GM12878 (cell line): ENCODE data around the gene HOXB6. TPM values are rescaled to one million over a fixed set of nuclear protein-coding genes. Genes with fewer than 3 reads are reported as not detected.

Source experiments
- ATAC-seq: fragments of 200-7000 bp; cut with Tn5 transposase; 3 replicates; pipeline ENCODE4 v1.9.1; 2020; ENCODE audit warnings: mild to moderate bottlenecking, moderate library complexity
- BruUV-seq: library from RNA; stranded (reverse); fragments of 400-500 nt; replicated peaks from 2 replicates; lab custom pipeline; 2021; lab: Mats Ljungman, UMichigan
- CTCF ChIA-PET: fragments of 300-600 bp; sonication (Branson Sonifier 250); formaldehyde crosslinking; extraction: SDS; loops from one replicate; lab custom pipeline; 2021; ENCODE audit warnings: inconsistent platforms; lab: Yijun Ruan, JAX
- POLR2A ChIA-PET: fragments of 350-600 bp; formaldehyde crosslinking; extraction: SDS; loops from one replicate; lab custom pipeline; 2021; ENCODE audit warnings: inconsistent platforms; lab: Charles Lee
- RAD21 ChIA-PET: fragments of 300-600 bp; sonication (Branson Sonifier 250); formaldehyde crosslinking; loops from one replicate; lab custom pipeline; 2023; ENCODE audit warnings: antibody characterized with exemption; ENCODE audit not compliant: unreplicated experiment; lab: Charles Lee
- SMC1A ChIA-PET: fragments of 300-600 bp; sonication (Branson Sonifier 250); formaldehyde crosslinking; loops from one replicate; lab custom pipeline; 2023; ENCODE audit not compliant: unreplicated experiment, uncharacterized antibody; lab: Charles Lee
- DNase-seq: peaks from one replicate; pipeline ENCODE4 v3.0.0-alpha.2; 2011; ENCODE audit warnings: low read depth, low spot score
- FAIRE-seq: peaks from 3 replicates; lab custom pipeline; 2011; peaks lifted over from hg19 to GRCh38; lab: Jason Lieb, UNC
- H2AFZ ChIP-seq: 2 replicates; pipeline ENCODE4 v1.6.0; 2011; ENCODE audit warnings: low read depth, low read length, control low read depth; ENCODE audit not compliant: control insufficient read depth
- H3K27ac ChIP-seq: 2 replicates; pipeline ENCODE4 v1.5.1; 2011; ENCODE audit warnings: control low read depth; ENCODE audit not compliant: control insufficient read depth, insufficient read depth
- H3K27me3 ChIP-seq, 2 experiments: replicated peaks in 1 of 2; 2 replicates each; pipeline versions ENCODE4 v1.6.0 to v1.6.1; 2011; ENCODE audit warnings: low read length in 1 of 2; ENCODE audit not compliant: control insufficient read depth in 2 of 2, insufficient read depth in 2 of 2
- H3K36me3 ChIP-seq, 2 experiments: 2 replicates each; pipeline ENCODE4 v1.5.1; 2011; ENCODE audit warnings: low read length in 1 of 2; ENCODE audit not compliant: control insufficient read depth in 2 of 2, insufficient read depth in 2 of 2
- H3K4me1 ChIP-seq: 2 replicates; pipeline ENCODE4 v1.6.1; 2011; ENCODE audit warnings: mild to moderate bottlenecking, low read length, moderate library complexity, mixed read lengths; ENCODE audit not compliant: control insufficient read depth, insufficient read depth
- H3K4me2 ChIP-seq: 2 replicates; pipeline ENCODE4 v1.6.0; 2011; ENCODE audit warnings: control low read depth; ENCODE audit not compliant: control insufficient read depth, insufficient read depth
- H3K4me3 ChIP-seq: fragments of 200-600 bp; sonication (generic); 2 replicates; pipeline ENCODE4 v1.5.1; 2016
- H3K79me2 ChIP-seq: 2 replicates; pipeline ENCODE4 v1.6.0; 2011; ENCODE audit warnings: low read length; ENCODE audit not compliant: control insufficient read depth, insufficient read depth
- H3K9ac ChIP-seq: 2 replicates; pipeline ENCODE4 v1.8.0; 2011; ENCODE audit warnings: low read length, control low read depth, mixed read lengths; ENCODE audit not compliant: control insufficient read depth, insufficient read depth
- H3K9me3 ChIP-seq: replicated peaks from 3 replicates; pipeline ENCODE4 v1.5.1; 2011; ENCODE audit warnings: mild to moderate bottlenecking, low read length; ENCODE audit not compliant: control insufficient read depth, insufficient read depth
- H4K20me1 ChIP-seq: 2 replicates; pipeline ENCODE4 v1.6.0; 2011; ENCODE audit not compliant: control insufficient read depth, insufficient read depth
- ELK1 ChIP-seq: IDR thresholded peaks from 2 replicates; pipeline ENCODE4 v1.6.1; 2012; ENCODE audit warnings: low read depth, low read length, improper control_type of control experiment
- SMAD5 ChIP-seq: IDR thresholded peaks from 2 replicates; pipeline ENCODE4 v1.6.1; 2016; ENCODE audit warnings: antibody characterized with exemption, low read depth
- WGBS: methylation state at CpG from one replicate; pipeline ENCODE4 v1.1.6; 2016; ENCODE audit warnings: low lambda C conversion rate; ENCODE audit not compliant: insufficient replicate concordance, insufficient coverage; ENCODE audit errors: missing lambda C conversion rate; 5-methylcytosine and 5-hydroxymethylcytosine counted together
- in situ Hi-C: fragments of 300-500 bp; cut with MboI; formaldehyde crosslinking; loops from 9 replicates; pipeline ENCODE4 v1.14.3; 2018; ENCODE audit warnings: mixed read lengths
- intact Hi-C: fragments of 100-400 bp; cut with micrococcal nuclease; formaldehyde crosslinking; loops from one replicate; pipeline ENCODE4 v1.14.2; 2022; ENCODE audit not compliant: unreplicated experiment
- polyA plus RNA-seq, 11 experiments: library from polyadenylated mRNA; depleted of rRNA in 4 of 11; unstranded in 6 of 11; stranded (reverse) in 5 of 11; fragments of >200 nt; fragmentation: Nextera tagmentation in 4 of 11; fragmentation: Illumina TruSeq in 1 of 11; extraction: Ambion mirVana in 4 of 11; extraction: Trizol in 1 of 11; gene quantifications; 1 replicate in 1 of 11; 2 replicates in 10 of 11; pipeline versions ENCODE4 v1.2.1 to v1.2.3, GENCODE V29; 2011 to 2016; ENCODE audit warnings: inconsistent platforms in 2 of 11, missing spikeins in 2 of 11, low read depth in 1 of 11
- total RNA-seq, 4 experiments: library from RNA; depleted of rRNA in 3 of 4; stranded (reverse); fragments of >200 nt in 3 of 4; fragmentation: Illumina TruSeq in 1 of 4; extraction: Trizol in 1 of 4; gene quantifications; 2 replicates each; pipeline versions ENCODE4 v1.2.1 to v1.2.3, GENCODE V29; 2013 to 2021

The HOXB6 gene
- total and polyA plus RNA-seq, 10 of the 15 experiments (the other 5 are each of a cell fraction or from before 2014, with no cell fraction given), result 0.04 to 0.51 (median 0.09) TPM; not detected in 2

- no peak for TF ChIP-seq ELK1
These were observed 4.3 kb downstream of the HOXB6 start (continued) for GRCh38 chr17:48600244-48601098.

- ATAC-seq, result no peak
- Histone ChIP-seq H4K20me1 (no peaks in the 10 kb centered on the region), H3K27me3 (peaks cover 15 to 47% of the 10 kb centered on the region in 2 experiments), H3K9ac (no peak overlapping the region), H3K27ac (no peak overlapping the region), H3K36me3 (no peaks in the 10 kb centered on the region), H2AFZ (no peak overlapping the region), H3K79me2 (no peaks in the 10 kb centered on the region), H3K9me3 (no peaks in the 10 kb centered on the region), H3K4me1 (peaks cover 10% of the 10 kb centered on the region), H3K4me2 (no peak overlapping the region), H3K4me3 (no peak overlapping the region)
- intact Hi-C loops (no loop called here), in situ Hi-C loops (loop anchor here (5.0 kb wide), 1 partner anchor 337 kb away; no protein-coding TSS in a partner anchor)
- TF ChIP-seq SMAD5, result no peak
- ChIA-PET POLR2A (no interaction called here), SMC1A (interaction anchor here (0.8 to 1.1 kb wide), 2 partner anchors 11 to 264 kb away, joined by 3 to 4 read pairs; no protein-coding TSS in a partner anchor), RAD21 (interaction anchor here (1.0 to 1.2 kb wide), 2 partner anchors 279 to 519 kb away, joined by 3 read pairs; no protein-coding TSS in a partner anchor), CTCF (interaction anchor here (1.6 to 2.2 kb wide), 2 partner anchors 19 to 248 kb away, joined by 5 to 7 read pairs; no protein-coding TSS in a partner anchor)
- BruUV-seq, result no TSS peak
- no peak for DNase-seq
- no peak for FAIRE-seq
- 81% methylated on average over 5 of the region's 5 CpGs for WGBS
These were observed 5.4 kb downstream of the HOXB6 start for GRCh38 chr17:48599354-48599753.
